ENCODE measurements around the gene ACE. TPM values are rescaled to one million over a fixed set of nuclear protein-coding genes. Genes with fewer than 3 reads are reported as not detected.

Gene ACE
- polyA plus RNA-seq, 1 donor (not counting 4 experiments of a cell fraction or from before 2014, with no cell fraction given), result 0.07 TPM

GRCh38 chr17:63531022-63531965 is 54.4 kb downstream of the ACE start:
- DNase-seq (ENCODE audit: low read depth, low spot score) (no peak), FAIRE-seq (no peak)
- H3K4me2 ChIP-seq (ENCODE audit: control insufficient read depth, extremely low read depth, insufficient read depth, low read depth, low read length), result no peak overlapping the region
- no peaks in the 10 kb centered on the region for H3K9me3 ChIP-seq (ENCODE audit: control insufficient read depth, low read depth, low read length)
- H3K79me2 ChIP-seq (ENCODE audit: control insufficient read depth, insufficient read depth, low read length), result no peaks in the 10 kb centered on the region
- no peak overlapping the region for H2AFZ ChIP-seq (ENCODE audit: control insufficient read depth, low read length)
- H4K20me1 ChIP-seq (ENCODE audit: control insufficient read depth, extremely low read depth, insufficient read depth, low read length), result no peaks in the 10 kb centered on the region
- H3K27me3 ChIP-seq (ENCODE audit: control insufficient read depth, extremely low read depth, insufficient read depth, low read length), result peaks cover 8% of the 10 kb centered on the region
- H3K4me1 ChIP-seq (ENCODE audit: control insufficient read depth, extremely low read depth, insufficient read depth, low read length), result no peaks in the 10 kb centered on the region
- H3K27ac ChIP-seq (ENCODE audit: control insufficient read depth, insufficient read depth, low read length), result no peak overlapping the region
- no peak overlapping the region for H3K9ac ChIP-seq (ENCODE audit: control insufficient read depth, extremely low read depth, insufficient read depth, low read length)
- no peaks in the 10 kb centered on the region for H3K9me1 ChIP-seq (ENCODE audit: control insufficient read depth, extremely low read depth, insufficient read depth, low read length)
- no peak for TF ChIP-seq EZH2 (IDR thresholded peaks at IDR 0.05; ENCODE audit: low read length)
- TF ChIP-seq, protein P1, sequence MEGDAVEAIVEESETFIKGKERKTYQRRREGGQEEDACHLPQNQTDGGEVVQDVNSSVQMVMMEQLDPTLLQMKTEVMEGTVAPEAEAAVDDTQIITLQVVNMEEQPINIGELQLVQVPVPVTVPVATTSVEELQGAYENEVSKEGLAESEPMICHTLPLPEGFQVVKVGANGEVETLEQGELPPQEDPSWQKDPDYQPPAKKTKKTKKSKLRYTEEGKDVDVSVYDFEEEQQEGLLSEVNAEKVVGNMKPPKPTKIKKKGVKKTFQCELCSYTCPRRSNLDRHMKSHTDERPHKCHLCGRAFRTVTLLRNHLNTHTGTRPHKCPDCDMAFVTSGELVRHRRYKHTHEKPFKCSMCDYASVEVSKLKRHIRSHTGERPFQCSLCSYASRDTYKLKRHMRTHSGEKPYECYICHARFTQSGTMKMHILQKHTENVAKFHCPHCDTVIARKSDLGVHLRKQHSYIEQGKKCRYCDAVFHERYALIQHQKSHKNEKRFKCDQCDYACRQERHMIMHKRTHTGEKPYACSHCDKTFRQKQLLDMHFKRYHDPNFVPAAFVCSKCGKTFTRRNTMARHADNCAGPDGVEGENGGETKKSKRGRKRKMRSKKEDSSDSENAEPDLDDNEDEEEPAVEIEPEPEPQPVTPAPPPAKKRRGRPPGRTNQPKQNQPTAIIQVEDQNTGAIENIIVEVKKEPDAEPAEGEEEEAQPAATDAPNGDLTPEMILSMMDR (optimal IDR thresholded peaks at IDR 0.05 in 1 of 3, IDR thresholded peaks at IDR 0.05 in 1 of 3, conservative IDR thresholded peaks at IDR 0.05 in 1 of 3; ENCODE audit: extremely low read depth in 1 of 3, insufficient read depth in 2 of 3, low read length in 3 of 3), result no peak
- H3K36me3 ChIP-seq (ENCODE audit: control insufficient read depth in 2 of 2, extremely low read depth in 1 of 2, insufficient read depth in 2 of 2, low read length in 2 of 2), result no peaks in the 10 kb centered on the region
- dilution Hi-C loops (cut with MboI; ENCODE audit: extremely low pct_ligation_motif_present, low sequenced_read_pairs), result no loop called here
- no peak overlapping the region for H3K4me3 ChIP-seq (ENCODE audit: control insufficient read depth in 2 of 3, extremely low read depth in 1 of 3, insufficient read depth in 2 of 3, low read depth in 1 of 3, low read length in 3 of 3)

DNA sequence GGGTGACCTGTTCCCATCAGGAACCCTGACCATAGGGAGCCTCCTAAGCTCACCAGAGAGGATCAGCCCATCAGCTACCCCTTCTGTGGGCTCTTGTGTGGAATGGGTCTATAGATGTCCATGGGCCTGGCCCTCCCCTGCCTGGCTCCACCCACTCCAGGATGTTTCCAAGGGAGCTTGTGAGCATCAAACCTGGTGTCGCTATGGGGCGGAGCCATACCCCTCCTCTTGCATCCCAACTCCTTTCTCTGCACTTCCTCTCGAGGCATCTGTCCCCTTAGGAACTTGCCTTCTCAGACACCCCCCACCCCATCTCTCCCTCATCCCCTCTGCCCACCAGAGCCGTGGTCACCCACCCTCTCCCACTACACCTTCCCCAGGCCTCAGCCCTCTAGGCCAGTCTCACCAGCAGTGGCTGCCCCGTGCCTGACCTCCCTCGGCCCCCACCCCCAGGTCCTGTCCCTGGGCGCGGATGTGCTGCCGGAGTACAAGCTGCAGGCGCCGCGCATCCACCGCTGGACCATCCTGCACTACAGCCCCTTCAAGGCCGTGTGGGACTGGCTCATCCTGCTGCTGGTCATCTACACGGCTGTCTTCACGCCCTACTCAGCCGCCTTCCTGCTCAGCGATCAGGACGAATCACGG is 56.7 kb downstream of the ACE start:
- Histone ChIP-seq H3K27ac (ENCODE audit: control insufficient read depth, insufficient read depth, low read length) (no peak overlapping the region), H4K20me1 (ENCODE audit: control insufficient read depth, extremely low read depth, insufficient read depth, low read length) (no peaks in the 10 kb centered on the region), H3K9me1 (ENCODE audit: control insufficient read depth, extremely low read depth, insufficient read depth, low read length) (no peaks in the 10 kb centered on the region), H3K4me2 (ENCODE audit: control insufficient read depth, extremely low read depth, insufficient read depth, low read depth, low read length) (no peak overlapping the region), H3K79me2 (ENCODE audit: control insufficient read depth, insufficient read depth, low read length) (no peaks in the 10 kb centered on the region), H2AFZ (ENCODE audit: control insufficient read depth, low read length) (no peak overlapping the region), H3K4me1 (ENCODE audit: control insufficient read depth, extremely low read depth, insufficient read depth, low read length) (no peaks in the 10 kb centered on the region), H3K9me3 (ENCODE audit: control insufficient read depth, low read depth, low read length) (no peaks in the 10 kb centered on the region), H3K36me3 (ENCODE audit: control insufficient read depth in 2 of 2, extremely low read depth in 1 of 2, insufficient read depth in 2 of 2, low read length in 2 of 2) (no peaks in the 10 kb centered on the region), H3K4me3 (ENCODE audit: control insufficient read depth in 2 of 3, extremely low read depth in 1 of 3, insufficient read depth in 2 of 3, low read depth in 1 of 3, low read length in 3 of 3) (no peak overlapping the region), H3K9ac (ENCODE audit: control insufficient read depth, extremely low read depth, insufficient read depth, low read length) (no peak overlapping the region), H3K27me3 (ENCODE audit: control insufficient read depth, extremely low read depth, insufficient read depth, low read length) (peaks cover 18% of the 10 kb centered on the region)
- dilution Hi-C loops (cut with MboI; ENCODE audit: extremely low pct_ligation_motif_present, low sequenced_read_pairs), result no loop called here
- no peak for TF ChIP-seq EZH2 (IDR thresholded peaks at IDR 0.05; ENCODE audit: low read length)
- TF ChIP-seq, protein P1 (optimal IDR thresholded peaks at IDR 0.05 in 1 of 3, IDR thresholded peaks at IDR 0.05 in 1 of 3, conservative IDR thresholded peaks at IDR 0.05 in 1 of 3; ENCODE audit: extremely low read depth in 1 of 3, insufficient read depth in 2 of 3, low read length in 3 of 3), result no peak
- DNase-seq (ENCODE audit: low read depth, low spot score) (no peak), FAIRE-seq (no peak)
